Measurements from ENCODE around the gene HOXD3. TPM values are rescaled to one million over a fixed set of nuclear protein-coding genes. Genes with fewer than 3 reads are reported as not detected.

The HOXD3 gene
- total and polyA plus RNA-seq, 12 donors: 2.0 to 41.3 (median 10.6) TPM

DNA sequence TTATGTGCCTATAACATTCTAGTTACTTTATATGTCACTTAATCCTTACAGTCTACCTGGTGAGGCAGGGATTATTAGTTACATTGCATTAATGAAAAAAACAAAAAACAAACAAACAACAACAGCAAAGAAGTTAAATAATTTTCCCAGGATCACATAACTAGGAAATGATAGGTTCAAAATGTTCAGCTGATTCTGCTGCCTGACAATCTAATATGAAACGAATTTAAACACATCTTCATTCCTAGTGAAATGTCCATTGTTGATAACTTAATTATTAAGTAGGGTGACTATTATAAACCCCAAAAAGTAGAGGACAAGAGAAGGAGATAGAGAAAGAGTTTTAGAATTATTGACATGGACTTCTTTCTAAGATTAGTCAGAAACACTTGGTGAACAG lies 54.0 kb downstream of the HOXD3 start:
- WGBS, 4 donors: 69 to 86% (median 83%) methylated on average over 1 of the region's 1 CpG
- Histone ChIP-seq H3K9me3 (replicated peaks in 1 of 3) (no peaks in the 10 kb centered on the region), H3K4me3 (no peak overlapping the region), H3K36me3 (replicated peaks in 1 of 2) (no peaks in the 10 kb centered on the region), H3K4me1 (replicated peaks in 1 of 2) (no peaks in the 10 kb centered on the region), H3K27me3 (no peaks in the 10 kb centered on the region), H3K27ac (no peak overlapping the region)
- intact Hi-C loops (cut with DNase I): no loop called here
- no peak for DNase-seq
- no peak for TF ChIP-seq POLR2A (IDR thresholded peaks at IDR 0.05)
- TF ChIP-seq, protein P1, sequence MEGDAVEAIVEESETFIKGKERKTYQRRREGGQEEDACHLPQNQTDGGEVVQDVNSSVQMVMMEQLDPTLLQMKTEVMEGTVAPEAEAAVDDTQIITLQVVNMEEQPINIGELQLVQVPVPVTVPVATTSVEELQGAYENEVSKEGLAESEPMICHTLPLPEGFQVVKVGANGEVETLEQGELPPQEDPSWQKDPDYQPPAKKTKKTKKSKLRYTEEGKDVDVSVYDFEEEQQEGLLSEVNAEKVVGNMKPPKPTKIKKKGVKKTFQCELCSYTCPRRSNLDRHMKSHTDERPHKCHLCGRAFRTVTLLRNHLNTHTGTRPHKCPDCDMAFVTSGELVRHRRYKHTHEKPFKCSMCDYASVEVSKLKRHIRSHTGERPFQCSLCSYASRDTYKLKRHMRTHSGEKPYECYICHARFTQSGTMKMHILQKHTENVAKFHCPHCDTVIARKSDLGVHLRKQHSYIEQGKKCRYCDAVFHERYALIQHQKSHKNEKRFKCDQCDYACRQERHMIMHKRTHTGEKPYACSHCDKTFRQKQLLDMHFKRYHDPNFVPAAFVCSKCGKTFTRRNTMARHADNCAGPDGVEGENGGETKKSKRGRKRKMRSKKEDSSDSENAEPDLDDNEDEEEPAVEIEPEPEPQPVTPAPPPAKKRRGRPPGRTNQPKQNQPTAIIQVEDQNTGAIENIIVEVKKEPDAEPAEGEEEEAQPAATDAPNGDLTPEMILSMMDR (IDR thresholded peaks at IDR 0.05): no peak

GRCh38 chr2:176212276-176212675 lies 55.2 kb downstream of the HOXD3 start:
- no peaks in the 10 kb centered on the region for H3K27me3 ChIP-seq
- no peaks in the 10 kb centered on the region for H3K9me3 ChIP-seq (replicated peaks in 1 of 3)
- H3K4me3 ChIP-seq: no peak overlapping the region
- TF ChIP-seq, protein P1 (IDR thresholded peaks at IDR 0.05): no peak
- TF ChIP-seq POLR2A (IDR thresholded peaks at IDR 0.05): no peak
- no peak overlapping the region for H3K27ac ChIP-seq
- H3K36me3 ChIP-seq (replicated peaks in 1 of 2): no peaks in the 10 kb centered on the region
- H3K4me1 ChIP-seq (replicated peaks in 1 of 2): no peaks in the 10 kb centered on the region
- intact Hi-C loops (cut with DNase I): no loop called here
- DNase-seq: no peak

- Histone ChIP-seq H3K4me3 (no peak overlapping the region), H3K27me3 (no peaks in the 10 kb centered on the region), H3K4me1 (replicated peaks in 1 of 2) (no peaks in the 10 kb centered on the region), H3K36me3 (replicated peaks in 1 of 2) (no peaks in the 10 kb centered on the region), H3K9me3 (replicated peaks in 1 of 3) (no peaks in the 10 kb centered on the region), H3K27ac (no peak overlapping the region)
- intact Hi-C loops (cut with DNase I): no loop called here
- TF ChIP-seq, protein P1 (IDR thresholded peaks at IDR 0.05): no peak
- TF ChIP-seq POLR2A (IDR thresholded peaks at IDR 0.05): no peak
- 34 to 58% (median 45%) methylated on average over 1 of the region's 1 CpG for WGBS, 4 donors
- DNase-seq: no peak
Measured at GRCh38 chr2:176213406-176213805, 56.3 kb downstream of the HOXD3 start.

MicroRNAs within 50 kb of the gene (microRNA counts, 767-probe panel; counts per million panel counts)
- 5,427 to 5,700 counts per million in 2 donors for microRNA hsa-miR-10b-5p

Small RNA genes lying within 50 kb of the gene (microRNA-seq; reads per million reads assigned to microRNA genes)
- 25,327 to 35,690 (median 31,586) reads per million in 3 donors for gene MIR10B

Small RNA genes lying within 50 kb of the gene (small RNA-seq; reads per million reads assigned to genes)
- 176,060 to 229,219 reads per million in 2 donors for gene MIR10B

Other genes starting within 250 kb of the HOXD3 start
- 10 to 100 TPM in 8 of 9 donors, 1 to 10 TPM in 1; 6.4 to 32.7 (median 21.6) TPM for gene LNPK, start 155.0 kb upstream of the HOXD3 start, total RNA-seq
- gene LNPK, start 155.0 kb upstream of the HOXD3 start, polyA plus RNA-seq: 10 to 100 TPM in 1 of 3 donors, 1 to 10 TPM in 2; 2.6 to 20.8 (median 2.9) TPM
- gene EVX2, start 73.3 kb upstream of the HOXD3 start, total RNA-seq: not detected
- gene EVX2, start 73.3 kb upstream of the HOXD3 start, polyA plus RNA-seq: not detected
- gene HOXD13, start 64.6 kb upstream of the HOXD3 start, total RNA-seq: not detected
- gene HOXD13, start 64.6 kb upstream of the HOXD3 start, polyA plus RNA-seq: not detected
- gene HOXD12, start 57.5 kb upstream of the HOXD3 start, total RNA-seq: not detected
- not detected for gene HOXD12, start 57.5 kb upstream of the HOXD3 start, polyA plus RNA-seq
- not detected for gene HOXD11, start 50.0 kb upstream of the HOXD3 start, total RNA-seq
- gene HOXD11, start 50.0 kb upstream of the HOXD3 start, polyA plus RNA-seq: not detected
- under 1 TPM in 3 of 9 donors, not detected in 6; 0.14 to 0.33 (median 0.23) TPM for gene HOXD10, start 40.5 kb upstream of the HOXD3 start, total RNA-seq
- under 1 TPM in 1 of 3 donors, not detected in 2; 0.11 TPM for gene HOXD10, start 40.5 kb upstream of the HOXD3 start, polyA plus RNA-seq
- gene HOXD9, start 34.6 kb upstream of the HOXD3 start, total RNA-seq: 10 to 100 TPM in 4 of 9 donors, 1 to 10 TPM in 5; 2.4 to 35.6 (median 8.7) TPM
- gene HOXD9, start 34.6 kb upstream of the HOXD3 start, polyA plus RNA-seq: 1 to 10 TPM; 2.5 to 7.6 (median 7.5) TPM
- gene HOXD8, start 27.6 kb upstream of the HOXD3 start, total RNA-seq: 10 to 100 TPM; 11.3 to 46.2 (median 35.0) TPM
- 10 to 100 TPM; 14.4 to 19.8 (median 17.3) TPM for gene HOXD8, start 27.6 kb upstream of the HOXD3 start, polyA plus RNA-seq
- 10 to 100 TPM in 4 of 9 donors, 1 to 10 TPM in 5; 1.9 to 20.2 (median 8.1) TPM for gene HOXD4, start 5.8 kb upstream of the HOXD3 start, total RNA-seq
- 10 to 100 TPM in 2 of 3 donors, 1 to 10 TPM in 1; 2.2 to 38.5 (median 27.0) TPM for gene HOXD4, start 5.8 kb upstream of the HOXD3 start, polyA plus RNA-seq
- gene HOXD1, start 31.4 kb downstream of the HOXD3 start, total RNA-seq: under 1 TPM in 5 of 9 donors, not detected in 4; 0.18 to 0.72 (median 0.41) TPM
- under 1 TPM; 0.18 to 0.24 (median 0.20) TPM for gene HOXD1, start 31.4 kb downstream of the HOXD3 start, polyA plus RNA-seq
- 10 to 100 TPM; 21.2 to 72.0 (median 34.3) TPM for gene MTX2, start 112.1 kb downstream of the HOXD3 start, total RNA-seq
- 10 to 100 TPM; 41.6 to 79.4 (median 52.3) TPM for gene MTX2, start 112.1 kb downstream of the HOXD3 start, polyA plus RNA-seq